ENCODE data around the gene SPOPL. TPM values are rescaled to one million over a fixed set of nuclear protein-coding genes. Genes with fewer than 3 reads are reported as not detected.

Gene SPOPL
- total and polyA plus RNA-seq, 10 of the 15 experiments (the other 5 are each of a cell fraction or from before 2014, with no cell fraction given): 4.0 to 25.0 (median 11.5) TPM

- TF ChIP-seq PBX3 (IDR thresholded peaks at IDR 0.05; ENCODE audit: insufficient replicate concordance, low read depth, low read length) (no peak), PML (IDR thresholded peaks at IDR 0.05; ENCODE audit: low read length) (no peak), NFYA (IDR thresholded peaks at IDR 0.05; ENCODE audit: borderline replicate concordance, low read depth, low read length) (no peak), RBBP5 (conservative IDR thresholded peaks at IDR 0.05) (no peak), RUNX3 (IDR thresholded peaks at IDR 0.05; ENCODE audit: low read length) (no peak)
Observed at GRCh38 chr2:138564586-138565229, 63.1 kb downstream of the SPOPL start (continued).

- H3K4me3 ChIP-seq: no peak overlapping the region
- in situ Hi-C loops (cut with MboI): no loop called here
- FAIRE-seq (no peak), ATAC-seq (no peak), DNase-seq (ENCODE audit: low read depth, low spot score) (no peak)
- no TSS peak for BruUV-seq (replicated peaks)
- H3K9me3 ChIP-seq (replicated peaks; ENCODE audit: control insufficient read depth, insufficient read depth, low read length): no peaks in the 10 kb centered on the region; the same call in 2 of the 3 replicates
- H3K4me2 ChIP-seq (ENCODE audit: control insufficient read depth, insufficient read depth): no peak overlapping the region
- no peaks in the 10 kb centered on the region for H3K79me2 ChIP-seq (ENCODE audit: control insufficient read depth, insufficient read depth, low read length)
- peaks cover 0 to 11% of the 10 kb centered on the region in 2 experiments; a peak in 2 of 4 replicates for H3K36me3 ChIP-seq (ENCODE audit: control insufficient read depth in 2 of 2, insufficient read depth in 2 of 2, low read length in 1 of 2)
- H3K27ac ChIP-seq (ENCODE audit: control insufficient read depth, insufficient read depth): no peak overlapping the region
- CTCF ChIA-PET: no interaction called here
- RAD21 ChIA-PET (ENCODE audit: unreplicated experiment): no interaction called here
- SMC1A ChIA-PET (ENCODE audit: uncharacterized antibody, unreplicated experiment): interaction anchor here (1.0 kb wide), 1 partner anchor 56 kb away, joined by 3 read pairs; no protein-coding TSS in a partner anchor
- no peak overlapping the region for H3K9ac ChIP-seq (ENCODE audit: control insufficient read depth, insufficient read depth, low read length)
- no peaks in the 10 kb centered on the region for H3K27me3 ChIP-seq (replicated peaks in 1 of 2; ENCODE audit: control insufficient read depth in 2 of 2, insufficient read depth in 2 of 2, low read length in 1 of 2)
- no peak overlapping the region for H2AFZ ChIP-seq (ENCODE audit: control insufficient read depth, low read depth, low read length)
- no peak for TF ChIP-seq ZBTB4 (CRISPR knock-in tag; IDR thresholded peaks at IDR 0.05)
- TF ChIP-seq KDM1A (IDR thresholded peaks at IDR 0.05; ENCODE audit: borderline replicate concordance): no peak
- no peak for TF ChIP-seq RBBP5 (conservative IDR thresholded peaks at IDR 0.05)
- no peak for TF ChIP-seq NFIC (IDR thresholded peaks at IDR 0.05; ENCODE audit: low read depth, low read length)
- TF ChIP-seq ZZZ3 (IDR thresholded peaks at IDR 0.05; ENCODE audit: control insufficient read depth, insufficient read length, low read depth): no peak
- no peak for TF ChIP-seq SMAD1 (IDR thresholded peaks at IDR 0.05; ENCODE audit: low read depth, partially characterized antibody)
- no peak for TF ChIP-seq NR2F1 (conservative IDR thresholded peaks at IDR 0.05)
- H3K4me1 ChIP-seq (ENCODE audit: control insufficient read depth, insufficient read depth, low read length): no peaks in the 10 kb centered on the region
- POLR2A ChIA-PET: no interaction called here
- no peaks in the 10 kb centered on the region for H4K20me1 ChIP-seq (ENCODE audit: control insufficient read depth, insufficient read depth)
- intact Hi-C loops (cut with micrococcal nuclease; ENCODE audit: unreplicated experiment): no loop called here
Observed at GRCh38 chr2:138565230-138565598, 63.6 kb downstream of the SPOPL start.
